Astrocyte (in vitro differentiated cells and primary cell): ENCODE measurements around the gene FXYD7.

Experiments used
- CTCF ChIP-seq: IDR thresholded peaks from 2 replicates; pipeline ENCODE4 v1.5.1; 2011; ENCODE audit warnings: low read depth, mild to moderate bottlenecking, inconsistent platforms, low read length, moderate library complexity; ENCODE audit not compliant: insufficient read depth
- EZH2 ChIP-seq: IDR thresholded peaks from 2 replicates; pipeline ENCODE4 v1.6.1; 2012; ENCODE audit warnings: mild to moderate bottlenecking, low read length, inconsistent platforms; ENCODE audit not compliant: insufficient read depth

DNA sequence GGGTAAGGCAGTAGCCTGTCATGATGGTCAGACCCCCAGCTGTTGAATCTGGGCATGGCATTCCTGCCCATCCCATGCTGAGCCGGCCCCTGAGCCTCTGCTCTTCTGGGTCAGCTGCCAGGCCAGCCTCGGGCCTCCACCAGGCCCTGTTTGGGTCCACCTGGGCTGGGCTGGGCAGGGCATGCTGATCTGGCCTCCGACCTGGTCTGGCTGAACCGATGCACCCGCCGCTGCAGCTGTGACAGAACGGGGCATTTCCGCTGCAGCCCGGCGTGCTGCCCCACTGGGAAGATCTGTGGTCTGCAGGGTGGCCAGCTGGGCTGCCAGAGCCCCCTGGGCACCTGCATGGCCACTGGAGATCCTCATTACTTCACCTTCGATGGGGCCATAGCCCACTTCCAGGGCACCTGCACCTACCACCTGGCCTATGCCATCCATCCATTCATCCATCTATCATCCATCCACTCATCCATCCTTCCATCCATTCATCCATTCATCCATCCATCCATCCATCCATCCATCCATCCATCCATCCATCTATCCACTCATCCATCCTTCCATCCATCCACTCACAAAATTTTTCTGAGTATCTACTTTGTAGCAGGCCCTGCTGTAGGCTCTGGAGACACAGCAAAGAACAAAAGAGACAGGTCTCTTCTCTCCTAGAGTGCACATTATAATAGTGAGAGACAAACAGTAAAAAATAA is 49.0 kb upstream of the FXYD7 start:
- TF ChIP-seq EZH2 (no peak), CTCF (no peak)
